ENCODE results near the gene INPPL1. TPM values are rescaled to one million over a fixed set of nuclear protein-coding genes. Genes with fewer than 3 reads are reported as not detected.
"Not testable (repeated sequence)": the region's sequence is repeated elsewhere in the genome, so short reads cannot be mapped to it uniquely, and the experiment has no call there.

INPPL1 gene
- 11.7 TPM for polyA plus RNA-seq

- H3K4me3 Mint-ChIP-seq: peak within 1 kb of the TSS; percentile 92 to 99 (median 98)
- H3K36me3 Mint-ChIP-seq: no peaks in the 10 kb centered on the region
- peaks cover 17 to 31% (median 22%) of the 10 kb centered on the region in 3 donors for H3K4me1 Mint-ChIP-seq
- H3K27ac Mint-ChIP-seq: peak within 1 kb of the TSS; percentile 93 to 94 (median 93)
- H3K9me3 Mint-ChIP-seq: no peaks in the 10 kb centered on the region
- H3K27me3 Mint-ChIP-seq: no peaks in the 10 kb centered on the region
These were observed at the start of gene INPPL1 for GRCh38 chr11:72224564-72225410. Gene INPPL1, plus strand, starts transcription at chr11:72224767. Its CDS starts 218 bp downstream, at chr11:72224985.

- Mint-ChIP-seq H3K9me3 (no peaks in the 10 kb centered on the region), H3K27me3 (peaks cover 4% of the 10 kb centered on the region), H3K27ac (no peak overlapping the region), H3K4me1 (peaks cover 0 to 2% (median 1%) of the 10 kb centered on the region in 3 donors), H3K4me3 (no peak overlapping the region), H3K36me3 (no peaks in the 10 kb centered on the region)
These were observed 46.9 kb upstream of the INPPL1 start for GRCh38 chr11:72177656-72178055.

GRCh38 chr11:72179049-72179803 lies 45.3 kb upstream of the INPPL1 start:
- Mint-ChIP-seq H3K27ac (no peak overlapping the region), H3K4me3 (no peak overlapping the region), H3K36me3 (no peaks in the 10 kb centered on the region), H3K4me1 (peaks cover 4 to 6% (median 5%) of the 10 kb centered on the region in 3 donors), H3K27me3 (peaks cover 9% of the 10 kb centered on the region), H3K9me3 (no peaks in the 10 kb centered on the region)

- Mint-ChIP-seq H3K9me3 (no peaks in the 10 kb centered on the region), H3K4me3 (no peak overlapping the region), H3K27ac (peak overlapping the region in 1 of 3 donors; percentile 85), H3K27me3 (peaks cover 9% of the 10 kb centered on the region), H3K36me3 (no peaks in the 10 kb centered on the region), H3K4me1 (peaks cover 4 to 6% (median 5%) of the 10 kb centered on the region in 3 donors)
These were observed 44.7 kb upstream of the INPPL1 start for GRCh38 chr11:72179804-72180396.

- H3K36me3 Mint-ChIP-seq, H3K4me1 Mint-ChIP-seq, H3K27ac Mint-ChIP-seq, H3K9me3 Mint-ChIP-seq, H3K4me3 Mint-ChIP-seq, H3K27me3 Mint-ChIP-seq: not testable (repeated sequence)
These were observed 43.5 kb upstream of the INPPL1 start for GRCh38 chr11:72180892-72181552.

- not testable (repeated sequence) for H3K4me1 Mint-ChIP-seq, H3K27me3 Mint-ChIP-seq, H3K4me3 Mint-ChIP-seq, H3K9me3 Mint-ChIP-seq, H3K36me3 Mint-ChIP-seq, H3K27ac Mint-ChIP-seq
These were observed 43.0 kb upstream of the INPPL1 start for GRCh38 chr11:72181553-72181958.

- H3K36me3 Mint-ChIP-seq: no peaks in the 10 kb centered on the region
- peaks cover 2 to 5% (median 3%) of the 10 kb centered on the region in 3 donors for H3K4me1 Mint-ChIP-seq
- peaks cover 5% of the 10 kb centered on the region for H3K27me3 Mint-ChIP-seq
- H3K9me3 Mint-ChIP-seq: no peaks in the 10 kb centered on the region
- H3K27ac Mint-ChIP-seq: no peak overlapping the region
- no peak overlapping the region for H3K4me3 Mint-ChIP-seq
These were observed 36.3 kb upstream of the INPPL1 start for GRCh38 chr11:72188267-72188666.

- H3K4me3 Mint-ChIP-seq: no peak overlapping the region
- no peak overlapping the region for H3K27ac Mint-ChIP-seq
- H3K4me1 Mint-ChIP-seq: no peaks in the 10 kb centered on the region
- H3K9me3 Mint-ChIP-seq: no peaks in the 10 kb centered on the region
- H3K36me3 Mint-ChIP-seq: no peaks in the 10 kb centered on the region
- no peaks in the 10 kb centered on the region for H3K27me3 Mint-ChIP-seq
These were observed 34.9 kb upstream of the INPPL1 start for GRCh38 chr11:72189455-72190250.

- Mint-ChIP-seq H3K4me3 (no peak overlapping the region), H3K27ac (no peak overlapping the region), H3K27me3 (peaks cover 7% of the 10 kb centered on the region), H3K4me1 (no peaks in the 10 kb centered on the region), H3K9me3 (no peaks in the 10 kb centered on the region), H3K36me3 (no peaks in the 10 kb centered on the region)
These were observed 33.9 kb upstream of the INPPL1 start for GRCh38 chr11:72190631-72191071.

GRCh38 chr11:72191961-72192381 lies 32.6 kb upstream of the INPPL1 start, which contains the start of gene FOLR1:
Gene FOLR1, plus strand, starts transcription at chr11:72192140. Its CDS starts 34 bp downstream, at chr11:72192174.
- H3K4me1 Mint-ChIP-seq: no peaks in the 10 kb centered on the region
- peaks cover 10% of the 10 kb centered on the region for H3K27me3 Mint-ChIP-seq
- no peaks in the 10 kb centered on the region for H3K36me3 Mint-ChIP-seq
- no peak within 1 kb of the TSS for H3K27ac Mint-ChIP-seq
- no peak within 1 kb of the TSS for H3K4me3 Mint-ChIP-seq
- no peaks in the 10 kb centered on the region for H3K9me3 Mint-ChIP-seq

- Mint-ChIP-seq H3K9me3 (no peaks in the 10 kb centered on the region), H3K4me1 (no peaks in the 10 kb centered on the region), H3K27ac (no peak overlapping the region), H3K4me3 (no peak overlapping the region), H3K36me3 (no peaks in the 10 kb centered on the region), H3K27me3 (peaks cover 10% of the 10 kb centered on the region)
These were observed 28.9 kb upstream of the INPPL1 start for GRCh38 chr11:72195518-72196270.

- not testable (repeated sequence) for H3K27ac Mint-ChIP-seq, H3K36me3 Mint-ChIP-seq, H3K4me3 Mint-ChIP-seq, H3K27me3 Mint-ChIP-seq, H3K4me1 Mint-ChIP-seq, H3K9me3 Mint-ChIP-seq
These were observed 23.1 kb upstream of the INPPL1 start for GRCh38 chr11:72201445-72201844.

- H3K27me3 Mint-ChIP-seq: no peaks in the 10 kb centered on the region
- no peaks in the 10 kb centered on the region for H3K36me3 Mint-ChIP-seq
- H3K4me1 Mint-ChIP-seq: peaks cover 0 to 7% (median 1%) of the 10 kb centered on the region in 3 donors
- no peak overlapping the region for H3K27ac Mint-ChIP-seq
- H3K4me3 Mint-ChIP-seq: no peak overlapping the region
- no peaks in the 10 kb centered on the region for H3K9me3 Mint-ChIP-seq
These were observed 22.0 kb upstream of the INPPL1 start for GRCh38 chr11:72202571-72202970.
